Mammary epithelial cell (primary cell): ENCODE data around the gene CPNE5.

Experiments used
- CTCF ChIP-seq, 2 donors: IDR thresholded peaks in 1 of 2; conservative IDR thresholded peaks in 1 of 2; 2 replicates each; pipeline ENCODE4 v1.5.1; 2011 to 2012; ENCODE audit warnings: inconsistent platforms in 2 of 2, low read length in 2 of 2, mild to moderate bottlenecking in 2 of 2, control low read depth in 1 of 2, low read depth in 1 of 2; ENCODE audit not compliant: insufficient read depth in 1 of 2; ENCODE audit errors: extremely low read depth in 1 of 2
- EZH2 ChIP-seq: IDR thresholded peaks from 2 replicates; pipeline ENCODE4 v1.6.1; 2012; ENCODE audit warnings: low read length, inconsistent platforms, borderline replicate concordance

GRCh38 chr6:36814249-36814648 lies 25.0 kb downstream of the CPNE5 start:
- TF ChIP-seq CTCF (conservative IDR thresholded peaks at IDR 0.05 in 1 of 2, IDR thresholded peaks at IDR 0.05 in 1 of 2; ENCODE audit: extremely low read depth in 1 of 2, insufficient read depth in 1 of 2, low read depth in 1 of 2, low read length in 2 of 2): no peak
- no peak for TF ChIP-seq EZH2
